ENCODE measurements around the gene LPAR2.
"Not testable (repeated sequence)": the region's sequence is repeated elsewhere in the genome, so short reads cannot be mapped to it uniquely, and the experiment has no call there.

Gene LPAR2
- 3.5 to 20.2 (median 10.6) reads per million in 17 experiments for total RNA-seq

DNA sequence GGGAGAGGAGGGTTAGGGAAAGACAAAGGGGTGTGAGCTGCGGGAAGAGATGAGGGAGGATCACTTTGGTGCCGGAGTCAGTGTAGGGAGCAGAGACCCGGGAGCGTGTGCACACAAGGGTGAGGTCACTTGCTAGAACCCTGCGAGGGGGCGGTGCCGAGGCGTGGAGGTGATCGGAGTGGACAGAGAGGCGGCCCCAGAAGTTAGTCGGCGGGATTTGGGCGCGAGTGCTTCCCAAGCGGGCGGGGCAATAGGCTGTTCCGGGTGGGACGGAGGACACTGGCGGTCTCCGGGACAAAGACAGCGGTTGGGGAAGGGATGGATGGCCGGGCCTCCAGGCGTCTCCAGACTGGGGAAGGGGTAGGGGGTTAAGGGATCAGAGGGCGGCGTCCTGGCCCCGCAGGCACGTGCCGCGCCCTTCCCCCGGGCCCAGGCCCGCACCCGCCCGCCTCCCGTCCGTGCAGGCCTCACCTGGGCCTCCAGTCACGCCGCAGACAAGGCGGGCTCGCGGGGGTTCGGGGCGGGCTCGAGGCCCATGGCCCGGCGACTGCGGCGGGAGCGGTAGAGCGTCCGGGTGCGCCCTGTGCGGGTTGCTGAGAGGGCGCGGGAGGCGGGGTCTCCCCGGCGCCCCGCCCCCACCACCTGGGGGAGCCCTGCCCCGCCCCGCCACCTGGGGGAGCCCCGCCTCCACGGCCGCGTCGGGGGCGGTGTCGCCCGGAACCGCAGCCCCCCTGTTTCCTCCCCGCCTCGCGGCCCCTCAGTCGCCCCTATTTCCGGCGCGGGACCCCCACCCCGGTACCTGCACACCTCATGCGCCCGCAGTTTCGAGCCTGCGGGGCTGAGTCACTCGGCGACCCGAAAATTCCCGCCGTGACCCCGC, at the start of gene LPAR2:
Gene LPAR2, minus strand, starts transcription at position 600 of the 880 bp plus-strand sequence. CDS start 945 bp downstream, outside the sequence.
- peak; percentile 31 to 73 (median 58) for DNase-seq

DNA sequence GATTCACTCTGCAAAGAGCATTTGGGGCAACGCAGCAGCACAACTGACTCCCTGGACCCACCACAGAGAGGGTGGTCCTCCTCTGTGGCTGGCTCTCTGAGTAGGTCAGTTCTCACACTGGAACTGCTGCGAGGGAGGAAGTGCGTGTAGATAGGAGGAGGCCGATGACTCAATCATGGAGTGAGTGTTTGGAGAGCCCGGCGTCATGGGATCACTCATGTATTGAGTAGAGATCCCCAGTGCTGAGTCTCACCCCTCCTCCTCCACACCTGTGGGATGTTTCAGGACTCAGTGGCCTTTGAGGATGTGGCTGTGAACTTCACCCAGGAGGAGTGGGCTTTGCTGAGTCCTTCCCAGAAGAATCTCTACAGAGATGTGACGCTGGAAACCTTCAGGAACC, 49.6 kb upstream of the LPAR2 start:
- no peak for DNase-seq

DNA sequence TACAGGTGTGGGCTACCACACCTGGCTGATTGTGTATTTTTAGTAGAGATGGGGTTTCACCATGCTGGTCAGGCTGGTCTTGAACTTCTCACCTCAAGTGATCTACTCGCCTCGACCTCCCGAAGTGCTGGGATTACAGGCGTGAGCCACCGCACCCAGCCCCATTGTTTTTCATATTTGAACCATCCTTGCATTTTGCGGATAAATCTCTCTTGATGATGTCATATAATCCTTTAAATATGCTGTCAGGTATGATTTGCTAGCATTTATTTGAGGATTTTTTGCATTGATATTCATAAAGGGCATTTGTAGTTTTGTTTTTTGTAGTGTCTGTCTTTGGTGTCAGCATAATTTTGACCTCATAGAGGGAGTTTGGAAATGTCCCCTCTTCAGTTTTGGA, 46.3 kb upstream of the LPAR2 start:
- DNase-seq: no peak

DNA sequence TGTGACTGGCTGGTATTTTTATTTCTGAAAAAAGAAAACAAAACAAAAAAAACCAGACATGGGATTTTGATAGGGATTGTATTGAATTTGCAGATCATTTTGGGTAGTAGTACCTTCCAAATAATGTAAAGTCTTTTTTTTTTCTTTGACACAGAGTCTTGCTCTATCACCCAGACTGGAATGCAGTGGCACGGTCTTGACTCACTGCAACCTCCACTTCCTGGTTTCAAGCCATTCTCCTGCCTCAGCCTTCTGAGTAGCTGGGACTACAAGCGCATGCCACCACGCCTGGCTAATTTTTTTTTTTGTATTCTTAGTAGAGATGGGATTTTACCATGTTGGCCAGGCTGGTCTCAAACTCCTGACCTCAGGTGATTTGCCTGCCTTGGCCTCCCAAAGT, 44.8 kb upstream of the LPAR2 start:
- no peak for DNase-seq

DNA sequence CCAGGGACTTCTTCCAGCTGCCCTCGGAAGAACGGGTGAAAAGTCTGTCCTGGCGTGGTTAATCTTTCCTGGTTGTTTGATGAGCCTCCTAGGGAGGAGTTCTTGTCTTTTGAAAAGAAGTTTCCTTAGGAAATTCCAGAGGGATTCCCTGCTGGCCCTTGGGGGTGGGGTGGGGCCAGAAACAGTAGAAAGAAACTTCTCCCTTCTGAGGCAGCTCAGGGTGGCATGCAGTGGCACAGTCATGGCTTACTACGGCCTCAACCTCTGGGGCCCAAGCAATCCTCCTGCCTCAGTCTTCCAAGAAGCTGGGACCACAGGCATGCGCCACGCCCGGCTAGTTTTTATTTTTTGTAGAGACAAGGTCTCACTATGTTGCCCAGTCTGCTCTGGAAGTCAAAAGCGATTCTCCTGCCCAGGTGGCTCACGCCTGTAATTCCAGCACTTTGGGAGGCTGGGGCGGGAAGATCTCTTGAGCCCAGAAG, 42.1 kb upstream of the LPAR2 start:
- no peak for DNase-seq

DNA sequence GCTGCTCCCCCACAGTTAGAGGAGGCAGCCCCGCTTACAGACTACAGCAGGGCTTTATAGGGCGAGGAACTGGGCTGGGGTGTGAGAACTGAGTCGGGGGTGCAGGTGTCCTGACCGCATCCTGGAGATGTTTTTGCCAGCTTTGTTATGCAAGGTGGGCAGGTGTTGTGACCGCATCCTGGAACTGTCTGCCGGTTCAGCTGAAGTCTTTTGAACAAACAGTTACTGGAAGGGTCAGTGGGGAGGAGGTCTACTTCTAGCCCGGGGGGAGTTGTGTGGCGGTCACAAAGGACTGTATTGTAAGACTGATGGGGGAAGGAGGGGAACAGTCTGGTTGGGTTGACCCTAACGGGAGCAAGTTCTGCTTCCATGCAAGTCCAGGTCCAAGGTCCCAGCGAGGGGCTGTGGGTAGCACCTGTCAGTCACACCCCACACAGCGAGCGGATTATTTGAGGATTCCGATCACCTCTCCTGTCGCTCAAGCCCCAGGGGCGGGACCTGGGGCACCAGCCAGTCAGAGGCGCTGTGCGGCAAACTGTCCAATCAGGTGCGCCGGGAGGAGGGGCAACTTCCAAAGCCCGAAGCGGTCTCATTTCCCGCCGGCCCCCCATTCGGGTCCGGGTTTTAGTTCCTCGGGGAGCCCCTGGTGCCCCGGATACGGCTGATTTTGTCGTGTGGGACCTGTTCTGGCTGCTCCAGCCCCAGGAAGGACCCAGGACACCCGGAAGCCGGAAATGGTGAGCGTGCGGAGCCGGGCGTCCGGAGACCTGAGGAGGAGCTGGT, 40.4 kb upstream of the LPAR2 start, which contains the start of gene ZNF101:
Gene ZNF101, plus strand, starts transcription at position 610 of the 783 bp plus-strand sequence. Its CDS starts 125 bp downstream, at position 735.
- DNase-seq: peak; percentile 96 to 98 (median 97)

DNA sequence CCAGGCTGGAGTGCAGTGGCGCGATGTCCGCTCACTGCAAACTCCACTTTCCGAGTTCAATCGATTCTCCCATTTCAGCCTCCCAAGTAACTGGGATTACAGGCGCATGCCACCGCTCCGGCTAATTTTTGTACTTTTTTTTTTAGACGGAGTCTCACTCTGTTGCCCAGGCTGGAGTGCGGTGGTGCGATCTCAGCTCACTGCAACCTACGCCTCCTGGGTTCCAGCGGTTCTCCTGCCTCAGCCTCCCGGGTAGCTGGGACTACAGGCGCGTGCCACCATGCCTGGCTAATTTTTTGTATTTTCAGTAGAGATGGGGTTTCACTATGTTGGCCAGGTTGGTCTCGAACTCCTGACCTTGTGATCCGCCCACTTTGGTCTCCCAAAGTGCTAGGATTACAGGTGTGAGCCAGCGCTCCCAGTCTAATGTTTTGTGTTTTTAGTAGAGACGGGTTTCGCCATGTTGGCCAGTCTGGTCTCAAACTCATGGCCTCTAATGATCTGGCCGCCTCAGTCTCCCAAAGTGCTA, 37.5 kb upstream of the LPAR2 start:
- not testable (repeated sequence) for DNase-seq

DNA sequence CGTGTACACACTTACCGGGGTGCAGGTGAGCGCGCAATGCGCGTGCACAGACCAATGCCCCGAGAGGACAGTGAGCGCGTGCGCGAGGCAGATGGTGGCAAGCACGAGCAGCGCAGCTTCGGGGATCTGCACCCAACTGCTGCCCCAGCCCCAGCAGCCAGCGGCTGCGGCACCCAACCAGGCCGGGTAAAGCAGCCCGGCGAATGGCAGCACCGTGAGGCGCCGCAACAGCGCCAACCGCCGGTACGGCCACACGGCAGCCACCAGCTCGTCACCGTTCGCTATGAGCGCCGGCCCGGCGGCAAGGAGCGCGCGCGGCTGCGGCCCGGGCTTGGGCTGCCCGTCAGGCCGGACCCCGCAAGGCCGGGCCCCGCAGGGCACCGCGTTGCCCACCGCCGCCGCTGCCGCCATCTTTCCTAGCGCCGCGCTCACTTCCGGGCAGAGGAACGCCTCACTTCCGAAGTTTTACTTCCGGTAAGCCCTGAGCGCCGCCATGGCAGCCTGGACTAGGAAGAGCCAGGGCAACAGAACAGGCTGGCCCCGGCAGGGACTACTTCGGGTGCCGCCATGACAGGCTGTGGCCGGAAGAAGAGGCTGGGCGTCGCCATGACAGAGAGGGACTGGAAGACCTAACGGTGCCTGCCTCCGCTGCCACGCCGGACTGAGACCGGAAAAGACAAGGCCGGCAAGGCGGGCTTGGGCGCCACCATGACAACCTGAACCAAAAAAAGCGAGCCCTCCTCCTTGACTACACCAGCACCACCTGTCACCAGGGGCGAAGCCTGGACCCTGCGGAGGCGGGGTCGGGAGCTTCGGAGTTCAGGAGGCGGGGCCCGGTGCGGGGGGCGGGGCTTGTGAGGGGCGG, 35.5 kb upstream of the LPAR2 start, which contains the start of gene ATP13A1:
Gene ATP13A1, minus strand, starts transcription at position 421 of the 865 bp plus-strand sequence. Its CDS starts 10 bp downstream, at position 411.
- peak; percentile 96 to 99 (median 98) for DNase-seq

DNA sequence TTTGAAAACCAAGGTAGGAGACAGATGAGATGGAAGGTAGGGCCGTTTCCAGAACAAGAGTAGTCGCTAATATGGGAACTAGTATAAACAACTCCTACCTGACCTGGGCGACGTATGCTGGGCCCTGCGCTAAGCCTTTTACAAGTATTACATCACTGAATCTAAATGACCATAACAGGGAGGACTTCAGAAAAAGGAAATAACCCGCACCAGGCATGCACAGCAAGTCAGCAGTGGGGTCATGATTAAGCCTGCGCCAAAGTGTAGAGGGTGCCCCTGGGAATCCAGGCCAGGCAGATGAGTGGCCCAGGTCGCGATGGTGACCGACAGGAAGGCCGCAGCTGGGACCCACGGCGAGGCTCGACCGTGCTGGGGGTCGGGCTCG, 34.8 kb upstream of the LPAR2 start:
- peak; percentile 31 to 62 (median 48) for DNase-seq

DNA sequence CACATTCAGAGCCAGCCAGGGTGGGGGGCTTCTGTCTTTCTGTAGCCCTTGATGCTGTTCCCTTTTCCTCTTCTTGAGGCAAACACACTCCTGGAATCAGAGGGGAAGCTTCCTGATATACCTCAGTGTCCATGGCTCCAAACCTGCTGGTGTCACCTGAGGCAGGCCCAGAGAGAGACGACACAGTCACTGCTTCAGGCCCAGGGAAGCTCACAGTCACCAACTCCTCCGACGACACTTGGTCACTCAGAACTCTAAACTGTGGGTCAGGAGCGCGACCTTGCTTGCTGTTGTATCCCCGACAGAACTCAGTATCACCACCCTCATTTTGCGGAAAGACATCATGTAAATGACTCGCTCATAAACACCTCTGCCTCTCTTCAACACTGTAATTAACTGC, 34.3 kb upstream of the LPAR2 start:
- no peak for DNase-seq

DNA sequence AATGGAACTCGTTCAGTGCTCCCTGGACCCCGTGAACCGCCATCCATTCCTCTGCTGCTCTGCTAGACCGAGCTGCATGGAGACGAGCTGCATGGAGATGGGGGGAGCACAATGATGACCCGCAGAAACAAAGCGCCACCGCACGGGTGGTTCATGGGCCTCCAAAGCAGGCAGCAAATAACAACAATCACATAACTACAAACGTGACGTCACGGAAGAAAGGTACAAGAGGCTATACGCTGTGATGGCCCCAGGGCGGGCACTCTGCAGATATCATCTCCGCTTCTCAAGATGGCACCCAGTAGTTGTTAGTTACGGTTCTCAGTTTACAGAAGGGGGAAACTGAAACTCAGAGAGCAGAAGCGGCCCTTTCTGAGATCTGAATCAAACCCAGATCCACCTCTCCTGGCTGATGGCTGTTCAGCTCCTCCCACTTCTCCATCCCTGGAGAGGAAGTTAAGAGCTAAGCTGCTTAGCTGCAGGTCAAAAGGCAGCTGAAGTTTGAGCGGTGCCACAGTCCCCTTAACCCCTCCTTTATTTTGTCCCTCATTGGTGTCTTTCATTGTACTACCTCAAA, 33.7 kb upstream of the LPAR2 start:
- peak; percentile 50 to 84 (median 75) for DNase-seq

DNA sequence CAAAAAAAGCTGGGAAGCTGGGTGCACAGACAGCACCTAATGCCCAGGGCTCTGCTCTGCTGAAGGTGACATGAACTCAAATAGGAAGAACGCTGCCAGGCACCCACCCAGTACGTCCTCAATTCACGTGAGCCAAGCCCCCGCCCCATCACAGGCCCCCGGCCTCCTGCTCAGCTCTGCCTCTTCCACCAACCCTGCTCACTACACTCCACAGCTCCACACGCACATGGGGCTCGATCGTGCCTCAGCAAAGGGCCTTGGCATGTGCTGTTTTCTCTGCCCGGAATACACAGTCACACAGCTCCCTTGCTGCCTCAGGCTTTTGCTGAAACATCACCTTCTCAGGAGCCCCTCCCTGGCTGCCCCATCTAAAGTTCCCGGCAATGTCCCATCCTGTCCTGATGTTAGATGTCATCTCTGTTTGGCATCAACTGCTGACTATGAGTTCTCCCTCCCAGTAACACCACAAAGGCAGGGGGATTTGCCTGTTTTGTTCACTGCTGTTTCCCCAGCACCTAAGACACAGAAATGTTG, 33.2 kb upstream of the LPAR2 start:
- DNase-seq: no peak

DNA sequence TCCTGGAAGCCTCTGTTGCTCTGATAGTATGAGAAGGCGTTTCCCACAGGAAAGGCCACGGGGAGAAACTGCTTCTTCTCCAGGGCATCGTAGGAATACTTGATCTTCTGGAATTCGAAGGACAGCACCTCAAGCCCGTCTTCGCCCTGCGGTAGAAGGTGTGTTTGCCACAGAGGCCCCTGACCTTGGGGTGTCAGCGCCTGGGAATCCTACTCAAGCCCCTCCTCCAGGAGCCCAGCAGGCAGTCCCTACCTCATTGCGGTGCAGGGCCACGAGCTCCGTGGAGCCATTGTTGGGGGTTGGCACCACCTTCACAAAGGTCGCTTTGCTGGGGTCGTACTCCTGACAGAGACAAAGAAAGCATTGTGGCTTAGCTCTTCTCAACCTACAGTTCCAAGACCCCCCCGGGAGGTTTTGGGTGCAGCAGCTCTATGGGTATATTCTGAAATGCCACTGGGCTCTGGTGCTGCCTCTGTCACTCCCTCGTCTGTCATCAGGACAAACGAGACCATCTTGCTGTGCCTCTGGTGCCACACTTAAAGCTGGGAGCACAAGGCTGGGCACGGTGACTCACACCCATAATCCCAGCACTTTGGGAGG, 31.7 kb upstream of the LPAR2 start:
- no peak for DNase-seq

DNA sequence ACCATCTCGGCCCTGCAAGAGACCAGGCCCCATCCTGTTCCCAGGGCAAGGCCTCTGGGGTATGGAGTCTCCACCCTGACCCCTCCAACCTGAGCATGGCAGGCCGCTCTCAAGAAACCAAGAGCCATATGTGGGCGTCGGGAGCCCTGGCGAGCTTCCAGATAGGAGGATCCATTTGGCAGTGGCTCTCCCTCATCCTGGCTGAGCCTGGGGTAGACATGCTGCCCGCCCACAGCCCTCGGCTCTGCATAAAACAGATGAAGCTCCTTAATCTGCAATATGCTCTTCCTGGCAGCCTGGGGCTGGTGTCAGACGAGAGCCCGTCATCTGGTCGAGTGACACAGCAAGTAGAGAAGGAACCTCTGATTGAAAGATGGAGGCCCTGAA, 29.4 kb upstream of the LPAR2 start:
- DNase-seq: no peak

DNA sequence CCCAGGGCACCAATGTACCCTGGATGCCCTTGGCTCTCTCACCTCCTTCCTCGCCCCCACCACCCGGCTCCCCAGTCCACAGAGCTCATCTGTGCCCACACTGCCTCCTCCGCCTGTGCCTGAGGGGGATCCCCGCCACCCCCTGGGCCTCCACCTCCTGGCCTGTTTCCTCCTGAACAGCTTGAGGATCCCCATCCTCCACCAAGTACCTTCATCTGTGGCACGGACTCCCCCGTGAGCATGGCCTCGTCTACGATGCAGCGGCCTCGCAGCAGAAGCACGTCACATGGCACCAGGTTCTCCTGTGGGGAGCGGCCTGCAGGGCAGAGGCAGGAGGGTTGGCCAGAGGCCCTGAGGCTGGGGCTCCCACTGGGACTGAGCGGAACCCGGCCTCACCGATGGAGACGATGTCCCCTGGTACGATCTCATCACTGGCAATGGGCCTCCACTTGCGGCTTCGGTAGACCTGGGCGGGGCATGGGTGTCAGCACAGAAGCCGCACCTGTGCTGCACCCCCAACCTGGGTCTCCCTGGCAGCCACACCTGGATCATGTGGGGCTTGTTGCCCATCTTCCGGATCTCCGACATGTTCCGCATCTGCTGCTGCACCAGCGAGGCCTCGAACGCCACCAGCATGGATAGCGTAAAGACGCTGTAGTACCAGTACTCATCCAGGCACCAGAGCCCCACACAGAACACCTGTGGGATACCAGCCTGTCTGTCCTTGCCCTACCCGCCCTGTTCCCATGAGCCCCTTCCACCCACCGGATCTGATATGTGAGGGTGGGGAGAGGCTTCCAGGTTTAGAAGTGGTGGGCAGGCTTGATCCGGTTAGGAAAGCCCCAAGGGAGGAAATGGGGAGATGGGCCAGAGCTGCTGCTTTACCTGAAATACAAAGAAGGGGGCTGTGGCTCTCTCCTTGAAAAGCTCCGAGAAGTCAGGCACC, 28.7 kb upstream of the LPAR2 start:
- DNase-seq: no peak

DNA sequence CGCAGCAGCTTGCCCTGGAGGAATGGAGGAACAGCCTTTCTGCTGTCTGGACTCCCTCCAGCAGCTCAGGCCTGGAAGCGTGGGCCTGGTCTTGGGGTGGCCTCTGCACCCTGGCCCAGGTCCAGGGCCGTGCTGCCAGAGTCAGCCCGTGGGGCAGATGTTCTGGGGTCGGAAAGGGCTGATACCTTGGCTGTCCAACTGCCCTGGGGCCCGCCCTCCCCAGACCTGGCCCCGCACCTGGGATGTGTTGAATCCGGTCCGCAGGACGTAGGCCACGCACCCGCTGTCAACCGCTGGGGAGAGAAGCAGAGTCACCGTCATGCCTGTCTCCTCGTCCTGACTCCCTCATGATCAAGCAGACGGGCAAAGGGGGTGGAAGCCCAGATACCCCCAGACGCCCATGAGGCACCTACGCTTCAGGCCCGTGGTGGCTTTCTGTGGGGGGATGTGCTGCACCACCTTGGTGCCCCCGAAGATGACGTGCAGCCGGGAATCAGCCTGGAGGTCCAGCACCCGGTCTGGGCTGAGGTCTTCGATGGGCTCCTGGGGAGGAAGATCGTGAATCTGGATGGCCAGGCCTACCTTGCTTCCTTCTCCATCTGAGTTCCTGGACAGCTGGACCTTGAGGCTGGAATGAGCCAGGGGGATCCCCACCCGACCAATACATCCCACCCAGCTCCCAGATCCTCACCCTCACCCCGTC, 27.8 kb upstream of the LPAR2 start:
- no peak for DNase-seq

DNA sequence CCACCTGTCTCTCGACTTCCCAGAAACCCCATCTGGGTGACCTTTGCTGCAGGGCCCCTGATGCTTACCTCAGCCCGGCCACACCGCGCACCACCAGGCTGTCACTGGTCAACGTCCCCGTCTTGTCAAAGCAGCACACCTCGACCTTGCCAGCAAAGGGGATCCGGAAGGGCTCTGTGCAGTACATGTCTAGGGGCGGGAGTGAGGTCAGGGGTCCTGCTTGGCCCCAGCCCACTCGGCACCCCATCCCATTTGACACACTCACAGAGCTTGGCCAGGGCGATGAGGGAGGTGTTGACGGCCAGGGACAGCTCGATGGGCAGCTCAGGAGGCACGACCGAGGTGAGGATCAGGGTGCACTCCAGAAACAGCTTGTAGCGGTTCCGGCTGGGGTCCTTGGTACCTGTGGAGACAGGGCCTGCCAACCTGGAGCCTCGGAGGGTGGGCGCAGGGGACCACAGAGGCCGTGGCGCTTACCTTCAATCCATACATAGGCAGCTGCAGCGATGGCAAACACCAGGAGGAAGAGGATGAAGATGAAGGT, 27.1 kb upstream of the LPAR2 start:
- DNase-seq: no peak

DNA sequence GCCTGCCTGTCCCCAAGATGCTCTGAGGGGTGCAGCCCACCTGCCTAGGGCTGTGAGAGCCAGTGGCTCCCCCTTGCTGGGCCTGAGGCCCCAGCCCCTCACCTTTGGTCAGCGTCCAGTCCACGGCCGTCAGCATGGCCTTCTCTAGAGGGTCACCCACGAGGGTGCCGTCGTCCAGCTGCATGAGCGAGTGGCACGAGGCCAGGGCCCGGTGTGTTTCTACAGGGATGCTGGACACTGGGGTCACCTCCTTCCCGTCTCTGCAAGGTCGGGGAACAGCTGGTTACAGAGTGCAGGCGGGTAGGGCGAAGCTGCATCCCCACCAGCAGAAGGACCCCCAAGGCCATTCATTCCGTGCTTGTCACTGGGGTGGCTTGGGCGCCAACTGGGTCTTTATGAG, 26.4 kb upstream of the LPAR2 start:
- no peak for DNase-seq
